HG03139 (cell line): ENCODE data around the gene STAT6.

Source experiments
- ATAC-seq: cut with Tn5 transposase; IDR thresholded peaks from one replicate; pipeline ENCODE4 v1.9.1; 2021; ENCODE audit not compliant: unreplicated experiment

The STAT6 gene, protein sequence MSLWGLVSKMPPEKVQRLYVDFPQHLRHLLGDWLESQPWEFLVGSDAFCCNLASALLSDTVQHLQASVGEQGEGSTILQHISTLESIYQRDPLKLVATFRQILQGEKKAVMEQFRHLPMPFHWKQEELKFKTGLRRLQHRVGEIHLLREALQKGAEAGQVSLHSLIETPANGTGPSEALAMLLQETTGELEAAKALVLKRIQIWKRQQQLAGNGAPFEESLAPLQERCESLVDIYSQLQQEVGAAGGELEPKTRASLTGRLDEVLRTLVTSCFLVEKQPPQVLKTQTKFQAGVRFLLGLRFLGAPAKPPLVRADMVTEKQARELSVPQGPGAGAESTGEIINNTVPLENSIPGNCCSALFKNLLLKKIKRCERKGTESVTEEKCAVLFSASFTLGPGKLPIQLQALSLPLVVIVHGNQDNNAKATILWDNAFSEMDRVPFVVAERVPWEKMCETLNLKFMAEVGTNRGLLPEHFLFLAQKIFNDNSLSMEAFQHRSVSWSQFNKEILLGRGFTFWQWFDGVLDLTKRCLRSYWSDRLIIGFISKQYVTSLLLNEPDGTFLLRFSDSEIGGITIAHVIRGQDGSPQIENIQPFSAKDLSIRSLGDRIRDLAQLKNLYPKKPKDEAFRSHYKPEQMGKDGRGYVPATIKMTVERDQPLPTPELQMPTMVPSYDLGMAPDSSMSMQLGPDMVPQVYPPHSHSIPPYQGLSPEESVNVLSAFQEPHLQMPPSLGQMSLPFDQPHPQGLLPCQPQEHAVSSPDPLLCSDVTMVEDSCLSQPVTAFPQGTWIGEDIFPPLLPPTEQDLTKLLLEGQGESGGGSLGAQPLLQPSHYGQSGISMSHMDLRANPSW

GRCh38 chr12:57111031-57111734, at the start of gene STAT6:
Gene STAT6, minus strand, starts transcription at chr12:57111362. Its CDS starts 3,084 bp downstream, at chr12:57108278.
- peak; percentile 45 for ATAC-seq

GRCh38 chr12:57160741-57161140, 49.6 kb upstream of the STAT6 start:
- ATAC-seq, result no peak

DNA sequence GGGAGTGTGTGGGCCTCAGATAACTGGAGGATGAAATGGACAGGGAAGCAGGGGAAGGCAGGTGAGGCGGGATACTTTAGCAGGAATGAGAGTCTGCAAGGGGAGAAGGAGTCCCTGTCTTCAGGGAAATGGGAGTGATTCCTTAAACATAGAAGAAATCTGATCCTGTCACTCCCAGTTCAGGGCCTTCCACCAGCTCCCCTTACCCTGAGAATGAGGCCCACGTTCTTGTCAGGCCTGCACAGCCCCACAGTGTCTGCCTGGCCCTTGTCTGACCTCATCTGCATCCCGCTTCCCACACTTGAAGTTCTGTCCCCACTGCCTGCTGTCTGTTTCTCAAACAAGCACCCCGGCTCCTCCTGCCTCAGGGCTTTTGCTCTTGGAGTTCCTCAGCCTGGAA, 48.9 kb upstream of the STAT6 start:
- no peak for ATAC-seq

DNA sequence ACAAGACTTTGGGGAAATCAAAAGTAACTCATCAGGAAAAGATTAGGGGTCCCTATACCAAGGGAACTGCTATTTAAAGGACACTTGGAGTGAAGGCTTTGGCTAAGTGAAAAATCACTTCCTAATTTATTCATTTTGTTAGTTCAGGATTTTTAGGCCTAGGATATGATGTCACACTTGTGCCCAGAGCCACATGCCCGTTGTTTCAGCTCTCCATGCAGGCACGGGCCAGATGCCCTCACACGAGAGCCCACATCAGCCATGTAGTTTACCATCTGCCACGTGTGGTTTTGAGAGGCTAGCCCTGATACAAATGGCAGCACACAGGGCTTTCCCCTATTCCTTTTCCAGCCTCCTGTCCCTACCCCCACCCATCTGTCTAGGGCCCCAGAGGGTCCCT, 48.1 kb upstream of the STAT6 start:
- ATAC-seq, result no peak

DNA sequence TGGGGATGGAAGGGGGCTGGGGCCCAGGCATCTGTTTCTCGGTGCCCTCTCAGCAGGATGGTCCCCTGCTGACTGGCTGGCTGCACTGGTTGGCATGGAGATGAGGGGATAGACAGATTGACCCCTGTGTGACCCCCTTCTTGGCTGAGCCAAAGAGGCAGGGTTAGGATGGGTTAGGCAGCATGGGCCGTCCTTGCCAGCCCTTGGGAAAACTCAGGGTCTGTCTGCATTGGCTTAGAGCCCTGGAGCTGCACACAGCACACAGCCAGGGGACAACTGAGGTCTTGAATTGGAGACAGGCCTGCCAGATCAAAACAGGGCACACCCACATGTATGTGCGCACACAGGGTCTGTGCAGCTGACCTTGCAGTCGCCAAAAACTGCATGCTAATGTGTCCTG, 47.5 kb upstream of the STAT6 start:
- ATAC-seq, result no peak

DNA sequence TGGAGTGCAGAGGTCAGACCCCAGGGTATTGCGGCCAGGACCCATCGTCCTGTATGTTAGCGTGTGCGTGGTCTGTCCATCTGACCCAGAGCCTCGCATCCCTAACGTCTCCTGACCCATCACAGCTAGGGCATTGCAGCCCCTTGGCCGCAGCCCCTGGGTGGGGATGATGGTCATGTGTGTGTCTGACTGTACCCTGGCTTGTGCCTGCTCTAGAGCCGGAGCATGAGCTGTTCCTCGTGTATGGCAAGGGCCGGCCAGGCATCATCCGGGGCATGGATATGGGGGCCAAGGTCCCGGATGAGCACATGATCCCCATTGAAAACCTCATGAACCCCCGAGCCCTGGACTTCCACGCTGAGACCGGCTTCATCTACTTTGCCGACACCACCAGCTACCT, 47.0 kb upstream of the STAT6 start:
- ATAC-seq, result no peak

DNA sequence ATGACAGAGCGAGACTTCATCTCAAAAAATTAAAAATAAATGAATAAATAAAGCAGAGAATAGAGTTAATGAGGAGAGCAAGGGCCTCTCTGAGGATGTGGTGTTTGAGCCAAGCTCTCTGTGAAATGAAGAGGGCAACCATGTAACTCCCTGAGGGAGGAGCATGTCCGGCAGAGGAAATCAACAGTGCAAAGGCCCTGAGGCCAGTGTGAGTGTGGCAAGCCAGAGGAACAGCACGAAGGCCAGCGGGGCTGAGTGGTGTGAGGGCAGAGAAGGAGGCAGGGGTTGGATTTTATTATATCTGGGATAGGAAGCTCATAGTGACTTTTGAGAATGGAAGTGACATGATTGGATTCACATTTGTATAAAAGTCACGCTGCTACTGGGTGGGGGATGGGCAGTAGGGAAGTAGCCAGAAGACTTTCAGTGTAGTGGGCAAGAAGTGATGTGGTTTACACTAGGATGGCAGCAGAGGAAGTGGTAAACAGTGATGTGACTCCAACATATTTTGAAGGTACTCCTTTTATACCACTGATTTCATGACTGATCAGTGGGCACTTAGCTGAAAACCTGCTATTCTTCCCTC, 46.5 kb upstream of the STAT6 start:
- no peak for ATAC-seq

- no peak for ATAC-seq
Measured at GRCh38 chr12:57156701-57157403, 45.7 kb upstream of the STAT6 start.

- no peak for ATAC-seq
Measured at GRCh38 chr12:57154804-57155434, 43.8 kb upstream of the STAT6 start.

DNA sequence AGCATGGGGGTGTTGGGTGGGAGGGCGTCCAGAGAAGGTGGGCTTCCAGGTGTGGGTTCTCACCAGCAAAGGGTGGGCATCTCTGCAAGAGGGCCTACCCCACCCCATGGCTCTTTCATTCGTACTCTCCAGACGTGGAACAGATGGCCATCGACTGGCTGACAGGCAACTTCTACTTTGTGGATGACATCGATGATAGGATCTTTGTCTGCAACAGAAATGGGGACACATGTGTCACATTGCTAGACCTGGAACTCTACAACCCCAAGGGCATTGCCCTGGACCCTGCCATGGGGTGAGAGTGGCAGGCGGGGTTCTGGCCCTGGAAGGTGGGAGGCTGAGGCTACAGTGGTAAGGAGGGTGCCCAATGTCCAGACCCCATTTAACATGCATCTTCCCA, 42.9 kb upstream of the STAT6 start:
- ATAC-seq, result no peak

DNA sequence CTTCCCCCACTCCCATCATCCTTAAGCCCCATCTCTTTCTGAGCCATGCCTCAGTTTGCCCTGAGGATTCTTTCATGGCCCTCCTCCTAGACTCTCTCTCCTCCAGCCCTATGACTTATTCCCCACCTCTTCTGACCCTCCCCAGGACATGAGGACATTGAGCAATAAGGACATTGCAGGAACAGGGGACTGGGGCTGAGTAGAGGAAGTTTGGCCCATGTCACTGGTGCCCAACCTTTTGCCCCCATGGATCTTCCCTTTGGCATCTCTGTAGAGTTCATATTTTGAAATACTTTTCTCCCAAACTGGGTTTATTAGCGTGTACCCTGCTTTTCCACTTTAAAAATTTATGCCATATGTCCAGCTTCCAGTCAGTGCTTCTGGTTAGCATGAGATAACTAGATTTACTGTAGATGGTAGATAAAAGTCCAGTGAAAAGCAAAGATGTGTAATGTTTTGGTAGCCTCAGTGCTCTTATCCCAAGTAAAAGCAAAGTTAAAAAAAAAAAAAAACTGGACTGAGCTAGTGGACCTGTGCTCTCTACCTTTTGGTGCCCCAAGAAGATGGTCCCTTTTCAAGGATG, 42.3 kb upstream of the STAT6 start:
- no peak for ATAC-seq

DNA sequence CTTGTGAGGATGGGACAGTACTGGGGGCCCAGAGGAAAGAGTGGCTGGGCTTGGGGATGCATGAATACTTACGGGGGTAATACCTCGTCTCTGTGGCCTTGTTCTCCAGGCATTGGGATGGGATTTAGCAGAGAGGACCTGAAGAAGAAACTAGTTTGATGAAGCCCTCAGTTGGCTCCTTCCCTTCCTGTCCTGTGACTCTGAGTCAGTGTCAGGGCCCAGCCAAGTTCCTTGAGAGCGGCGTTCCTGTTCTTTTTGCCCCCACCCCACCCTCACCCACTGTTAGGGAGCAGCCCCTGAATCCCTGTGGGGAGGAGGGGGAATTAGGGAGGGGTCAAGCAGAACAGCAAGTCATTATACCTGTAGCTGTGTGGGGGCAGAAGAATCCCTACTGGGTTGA, 41.5 kb upstream of the STAT6 start:
- ATAC-seq, result no peak

GRCh38 chr12:57151741-57152630, 40.8 kb upstream of the STAT6 start:
- ATAC-seq, result no peak

DNA sequence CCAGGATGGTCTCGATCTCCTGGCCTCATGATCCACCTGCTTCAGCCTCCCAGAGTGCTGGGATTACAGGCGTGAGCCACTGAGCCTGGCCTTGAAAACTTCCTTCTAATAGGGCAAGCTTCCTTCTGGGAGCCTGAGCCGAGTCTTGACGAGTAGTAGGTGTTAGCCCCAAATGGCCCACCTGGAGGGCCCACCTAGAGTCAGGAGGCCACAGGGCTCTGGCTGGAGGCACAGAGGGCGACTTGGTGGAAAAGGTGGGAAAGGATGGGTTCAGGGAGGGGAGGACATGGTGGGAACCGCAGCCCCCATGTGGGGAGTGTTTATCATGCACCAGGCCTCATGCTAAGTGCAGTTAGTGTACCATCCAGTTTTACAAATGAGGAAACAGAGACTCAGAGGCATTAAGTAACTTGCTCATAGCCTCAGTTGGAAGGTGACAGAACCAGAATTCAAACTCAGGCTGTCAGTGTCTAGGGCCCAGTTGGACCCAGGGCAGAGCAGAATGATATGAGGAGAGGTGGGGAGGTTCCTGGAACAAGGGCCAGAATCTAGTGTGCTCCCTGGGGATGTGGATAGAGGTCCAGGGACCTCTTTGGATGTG, 39.3 kb upstream of the STAT6 start:
- ATAC-seq, result no peak

DNA sequence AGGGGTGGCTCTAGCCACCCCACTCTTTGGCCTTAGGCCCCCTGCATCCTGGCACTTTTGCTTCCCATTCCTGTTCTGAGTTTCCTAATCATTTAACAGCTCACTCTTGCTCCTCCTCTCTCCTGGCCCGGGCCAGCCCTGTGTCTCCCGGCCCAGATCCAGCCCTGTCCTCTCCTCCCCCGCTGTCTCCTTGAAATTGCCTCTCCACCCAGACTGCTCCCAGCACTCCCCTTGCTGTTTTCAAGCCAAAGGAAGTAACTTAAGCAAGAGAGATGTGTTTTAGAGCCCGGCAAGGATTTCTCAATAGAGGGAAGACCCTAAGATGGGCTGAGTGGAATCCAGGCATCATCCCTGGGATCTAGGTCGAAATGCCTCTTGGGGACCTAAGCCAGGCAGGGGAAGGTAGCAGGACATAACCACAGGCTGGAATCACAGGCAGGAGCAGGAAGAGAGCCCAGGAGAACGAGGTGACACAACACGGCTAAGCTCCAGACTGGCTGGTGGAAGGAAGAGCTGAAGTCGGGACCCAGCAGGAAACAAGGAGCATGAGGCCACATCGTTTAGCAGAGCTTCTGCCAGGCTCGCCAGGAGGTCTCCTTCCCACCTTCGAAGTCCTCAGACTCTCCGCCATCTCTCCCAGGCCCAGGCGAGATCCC, 38.2 kb upstream of the STAT6 start:
- no peak for ATAC-seq

DNA sequence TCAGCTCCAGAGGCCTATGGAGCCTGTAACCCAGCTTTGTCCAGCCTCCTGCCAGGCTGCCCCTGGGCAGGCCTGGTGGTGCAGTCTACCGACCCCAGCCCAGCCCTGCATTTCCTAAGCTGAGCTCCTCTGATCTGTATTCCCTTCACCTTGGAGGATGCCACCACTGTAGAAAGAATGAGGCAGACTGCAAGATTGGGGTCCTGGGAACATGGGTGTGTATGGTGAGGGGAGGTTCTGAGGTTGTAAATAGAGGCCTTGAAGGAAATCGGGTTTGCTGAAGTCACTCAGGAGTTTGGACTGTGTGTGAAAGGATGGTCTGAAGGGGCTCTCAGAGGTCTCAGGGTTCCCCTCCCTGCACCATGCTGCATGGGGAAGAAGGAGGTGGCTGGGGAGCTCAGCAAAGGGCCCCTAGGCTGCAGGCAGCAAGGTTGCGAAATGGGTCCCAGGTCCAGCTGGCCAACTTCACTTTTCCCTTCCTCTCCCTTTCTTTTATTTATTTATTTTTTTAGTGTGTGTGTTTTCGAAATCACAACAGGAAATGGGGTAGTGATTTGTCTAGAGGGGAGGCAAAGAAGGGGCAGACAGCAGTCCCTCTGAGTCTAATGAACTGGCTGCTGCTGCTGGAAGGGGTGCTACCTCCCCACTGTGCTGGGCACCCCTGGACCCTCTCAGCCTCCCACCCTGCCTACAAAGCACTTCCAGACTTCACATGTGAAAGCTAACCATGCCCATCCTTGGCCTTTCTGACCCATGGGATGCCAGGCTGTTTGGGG, 37.5 kb upstream of the STAT6 start:
- ATAC-seq, result no peak
